Erythroblast (primary cell): ENCODE data around the gene GLS2.

ENCODE experiments used
- GATA1 ChIP-seq: IDR thresholded peaks from 2 replicates; pipeline ENCODE4 v1.6.1; 2011; ENCODE audit warnings: low read depth, mild to moderate bottlenecking, control low read depth, low read length, moderate library complexity
- POLR2A ChIP-seq: IDR thresholded peaks from 2 replicates; pipeline ENCODE4 v1.6.1; 2011; ENCODE audit warnings: mild to moderate bottlenecking, low read length

- TF ChIP-seq POLR2A (no peak), GATA1 (no peak)
These were observed 3.4 kb downstream of the GLS2 start for GRCh38 chr12:56484566-56484965.
